Esophagus muscularis mucosa (tissue), 4 donors: ENCODE results near the gene HSD17B11. TPM values are rescaled to one million over a fixed set of nuclear protein-coding genes. Genes with fewer than 3 reads are reported as not detected.

Experiments
- DNase-seq: peaks from one replicate; pipeline ENCODE4 v3.0.0-alpha.2; 2017; ENCODE audit errors: extremely low spot score
- H3K27ac ChIP-seq, 4 donors: fragments of 200-600 bp; sonication (generic); replicated peaks in 1 of 4; 1 replicate in 3 of 4; 2 replicates in 1 of 4; pipeline ENCODE4 v1.5.1; 2016 to 2019; ENCODE audit warnings: mild to moderate bottlenecking in 1 of 4
- H3K27me3 ChIP-seq, 4 donors: fragments of 200-600 bp; sonication (generic); one replicate each; pipeline versions ENCODE4 v1.5.1 to v1.6.0; 2016 to 2019
- H3K36me3 ChIP-seq, 4 donors: fragments of 200-600 bp; sonication (generic); one replicate each; pipeline ENCODE4 v1.5.1; 2016 to 2019
- H3K4me1 ChIP-seq, 4 donors: fragments of 200-600 bp; sonication (generic); one replicate each; pipeline ENCODE4 v1.5.1; 2016 to 2019
- H3K4me3 ChIP-seq, 4 donors: fragments of 200-600 bp; sonication (generic); 1 replicate in 2 of 4; 2 replicates in 2 of 4; pipeline ENCODE4 v1.5.1; 2016 to 2019; ENCODE audit warnings: mild to moderate bottlenecking in 4 of 4, moderate library complexity in 1 of 4
- H3K9me3 ChIP-seq, 4 donors: fragments of 200-600 bp; sonication (generic); 1 replicate in 3 of 4; 2 replicates in 1 of 4; pipeline ENCODE4 v1.5.1; 2016 to 2019
- EP300 ChIP-seq: sonication (generic); formaldehyde crosslinking; IDR thresholded peaks from one replicate; pipeline ENCODE4 v1.6.1; 2017; ENCODE audit warnings: antibody characterized with exemption
- POLR2A ChIP-seq: fragments of 450-650 bp; IDR thresholded peaks from one replicate; pipeline ENCODE4 v1.6.1; 2017; ENCODE audit warnings: antibody characterized with exemption, moderate library complexity, mild to moderate bottlenecking, low read depth
- POLR2AphosphoS5 ChIP-seq, 2 donors: sonication (generic); formaldehyde crosslinking; IDR thresholded peaks; one replicate each; pipeline ENCODE4 v1.6.1; 2017; ENCODE audit warnings: antibody characterized with exemption in 2 of 2
- WGBS: methylation state at CpG from one replicate; pipeline ENCODE4 v1.1.5; 2018; 5-methylcytosine and 5-hydroxymethylcytosine counted together
- intact Hi-C: fragments of 100-400 bp; cut with DNase I; formaldehyde crosslinking; loops from one replicate; pipeline ENCODE4 v1.15.1; 2023
- total RNA-seq, 4 donors: library from RNA; depleted of rRNA; stranded (reverse); fragments of >200 nt; gene quantifications; one replicate each; pipeline versions ENCODE4 v1.1.0 to v1.2.1, GENCODE V29; 2016
- TF ChIP-seq, protein P1 (sequence below), 3 experiments: fragments of 200-600 bp in 2 of 3; fragments of 450-650 bp in 1 of 3; sonication (generic) in 2 of 3; IDR thresholded peaks; one replicate each; pipeline ENCODE4 v1.5.1; 2017 to 2019; ENCODE audit warnings: antibody characterized with exemption in 3 of 3, mild to moderate bottlenecking in 2 of 3, moderate library complexity in 1 of 3

Gene HSD17B11
- total RNA-seq, 4 donors from 2014 or later = 35.7 to 68.9 (median 52.6) TPM

GRCh38 chr4:87375719-87376291, 15.2 kb downstream of the HSD17B11 start:
- Histone ChIP-seq H3K27me3 (no peaks in the 10 kb centered on the region), H3K36me3 (peaks cover 10 to 59% (median 38%) of the 10 kb centered on the region in 4 donors), H3K4me3 (no peak overlapping the region), H3K27ac (peak overlapping the region in 2 of 4 donors; percentile 26 to 47), H3K9me3 (no peaks in the 10 kb centered on the region), H3K4me1 (peaks cover 0 to 15% (median 8%) of the 10 kb centered on the region in 4 donors)
- 38% methylated on average over 4 of the region's 4 CpGs for WGBS
- no peak for DNase-seq
- TF ChIP-seq POLR2AphosphoS5 (IDR thresholded peaks at IDR 0.05) (peak; percentile 42 to 52), POLR2A (no peak), EP300 (no peak)
- TF ChIP-seq, protein P1, sequence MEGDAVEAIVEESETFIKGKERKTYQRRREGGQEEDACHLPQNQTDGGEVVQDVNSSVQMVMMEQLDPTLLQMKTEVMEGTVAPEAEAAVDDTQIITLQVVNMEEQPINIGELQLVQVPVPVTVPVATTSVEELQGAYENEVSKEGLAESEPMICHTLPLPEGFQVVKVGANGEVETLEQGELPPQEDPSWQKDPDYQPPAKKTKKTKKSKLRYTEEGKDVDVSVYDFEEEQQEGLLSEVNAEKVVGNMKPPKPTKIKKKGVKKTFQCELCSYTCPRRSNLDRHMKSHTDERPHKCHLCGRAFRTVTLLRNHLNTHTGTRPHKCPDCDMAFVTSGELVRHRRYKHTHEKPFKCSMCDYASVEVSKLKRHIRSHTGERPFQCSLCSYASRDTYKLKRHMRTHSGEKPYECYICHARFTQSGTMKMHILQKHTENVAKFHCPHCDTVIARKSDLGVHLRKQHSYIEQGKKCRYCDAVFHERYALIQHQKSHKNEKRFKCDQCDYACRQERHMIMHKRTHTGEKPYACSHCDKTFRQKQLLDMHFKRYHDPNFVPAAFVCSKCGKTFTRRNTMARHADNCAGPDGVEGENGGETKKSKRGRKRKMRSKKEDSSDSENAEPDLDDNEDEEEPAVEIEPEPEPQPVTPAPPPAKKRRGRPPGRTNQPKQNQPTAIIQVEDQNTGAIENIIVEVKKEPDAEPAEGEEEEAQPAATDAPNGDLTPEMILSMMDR (IDR thresholded peaks at IDR 0.05) = peak; percentile 56 to 82 (median 67)
- intact Hi-C loops = loop anchor here (2.0 to 10.0 kb wide), 2 partner anchors 91 to 469 kb away; no protein-coding TSS in a partner anchor

DNA sequence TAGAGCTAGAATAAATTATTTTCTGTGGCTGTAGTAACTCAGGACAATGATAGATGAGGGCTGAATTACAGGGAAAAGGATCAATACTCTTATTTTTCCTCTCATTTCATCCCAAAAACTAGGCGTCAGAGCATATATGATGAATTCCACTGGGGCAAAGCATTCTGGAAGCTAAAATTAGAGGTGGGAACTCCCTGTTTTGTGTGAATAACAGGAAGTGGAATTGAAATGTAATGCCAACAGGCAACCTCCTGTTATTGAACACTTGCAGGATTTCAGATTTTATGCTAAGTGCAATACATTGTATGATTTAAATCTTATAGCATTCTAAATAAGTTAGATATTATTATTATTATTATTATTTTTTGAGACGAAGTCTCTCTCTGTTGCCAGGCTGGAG, 20.9 kb downstream of the HSD17B11 start:
- WGBS = 85% methylated on average over 2 of the region's 2 CpGs

DNA sequence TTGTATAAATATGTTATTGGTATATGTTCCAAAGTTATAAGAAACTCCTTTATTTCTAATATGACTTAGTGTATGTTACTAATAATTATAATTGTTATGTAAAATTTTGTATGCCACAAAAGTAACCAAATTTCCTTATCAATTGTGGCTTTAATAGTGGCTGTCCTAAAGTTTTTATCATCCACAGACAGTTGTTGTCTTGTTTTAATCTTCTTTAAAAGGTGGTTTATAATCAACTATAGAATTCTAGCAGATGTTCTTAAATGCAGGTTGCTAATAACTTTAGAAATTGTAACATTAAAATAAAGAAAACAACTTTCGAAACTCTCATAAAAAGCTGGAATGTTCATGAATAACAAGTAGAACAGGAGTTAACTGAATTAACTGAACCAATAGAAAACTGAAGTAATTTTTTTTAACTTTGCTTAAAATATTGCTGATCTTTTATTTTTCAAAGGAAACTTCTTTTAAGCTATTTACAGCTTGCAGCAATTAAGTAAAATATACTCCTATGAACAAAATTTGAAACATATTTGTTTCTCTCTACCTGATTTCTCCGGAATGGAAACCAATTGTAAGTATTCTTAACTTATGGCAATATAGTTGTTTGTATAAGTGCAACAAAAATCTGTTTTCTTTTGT, 24.3 kb downstream of the HSD17B11 start:
- DNase-seq = no peak
- Histone ChIP-seq H3K4me3 (no peak overlapping the region), H3K36me3 (peaks cover 19 to 89% (median 61%) of the 10 kb centered on the region in 4 donors), H3K27ac (no peak overlapping the region), H3K27me3 (no peaks in the 10 kb centered on the region), H3K4me1 (peaks cover 0 to 6% (median 0%) of the 10 kb centered on the region in 4 donors), H3K9me3 (no peaks in the 10 kb centered on the region)
- no peak for TF ChIP-seq POLR2A
- TF ChIP-seq POLR2AphosphoS5 (IDR thresholded peaks at IDR 0.05) = no peak
- no peak for TF ChIP-seq EP300
- TF ChIP-seq, protein P1 (IDR thresholded peaks at IDR 0.05) = no peak
- 97% methylated on average over 2 of the region's 2 CpGs for WGBS
- intact Hi-C loops = loop anchor here (10.0 kb wide), 1 partner anchor 318 kb away; no protein-coding TSS in a partner anchor

More for the DNA sequence above, 20.9 kb downstream of the HSD17B11 start:
- H3K9me3 ChIP-seq = no peaks in the 10 kb centered on the region
- intact Hi-C loops = loop anchor here (10.0 kb wide), 1 partner anchor 475 kb away; no protein-coding TSS in a partner anchor
- no peak for TF ChIP-seq POLR2A
- TF ChIP-seq POLR2AphosphoS5 (IDR thresholded peaks at IDR 0.05) = no peak
- TF ChIP-seq, protein P1 (IDR thresholded peaks at IDR 0.05) = no peak
- DNase-seq = no peak
- H3K36me3 ChIP-seq = peaks cover 10 to 89% (median 56%) of the 10 kb centered on the region in 4 donors
- no peak overlapping the region for H3K4me3 ChIP-seq
- no peaks in the 10 kb centered on the region for H3K27me3 ChIP-seq
- H3K27ac ChIP-seq = no peak overlapping the region
- H3K4me1 ChIP-seq = peaks cover 0 to 6% (median under 1%) of the 10 kb centered on the region in 4 donors

DNA sequence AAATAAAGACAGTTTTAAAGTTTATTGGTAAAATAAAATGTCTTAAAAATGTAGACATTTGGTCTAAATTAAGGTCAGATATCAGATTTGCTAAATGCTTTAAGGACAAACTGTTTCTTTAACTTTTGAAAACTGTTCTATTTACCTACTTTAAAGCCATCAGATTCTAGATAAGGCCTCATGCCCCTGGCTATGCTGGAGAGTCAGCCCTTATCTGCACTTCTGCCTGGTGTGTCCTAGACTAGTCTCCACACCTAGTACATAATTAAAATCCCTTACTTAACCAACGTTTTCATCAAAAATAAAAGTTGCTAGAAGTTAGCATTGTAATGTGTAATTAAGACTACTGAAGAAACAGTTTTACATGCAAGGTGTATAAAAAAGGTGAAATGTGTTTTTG, 25.6 kb downstream of the HSD17B11 start:
- TF ChIP-seq, protein P1 (IDR thresholded peaks at IDR 0.05) = no peak
- TF ChIP-seq POLR2A = no peak
- intact Hi-C loops = loop anchor here (10.0 kb wide), 1 partner anchor 319 kb away; no protein-coding TSS in a partner anchor
- peaks cover 0 to 5% (median 0%) of the 10 kb centered on the region in 4 donors for H3K4me1 ChIP-seq
- DNase-seq = no peak
- no peaks in the 10 kb centered on the region for H3K27me3 ChIP-seq
- H3K36me3 ChIP-seq = peaks cover 19 to 88% (median 57%) of the 10 kb centered on the region in 4 donors
- H3K4me3 ChIP-seq = no peak overlapping the region
- no peaks in the 10 kb centered on the region for H3K9me3 ChIP-seq
- WGBS = 84% methylated on average over 1 of the region's 1 CpG
- no peak overlapping the region for H3K27ac ChIP-seq
